DLD1 (cell line): ENCODE results near the gene CCDC185.

Experiments used
- in situ Hi-C: cut with HindIII; loops from 2 replicates; pipeline ENCODE4 v1.10.0; 2017; ENCODE audit warnings: low sequenced_read_pairs

CCDC185 gene

DNA sequence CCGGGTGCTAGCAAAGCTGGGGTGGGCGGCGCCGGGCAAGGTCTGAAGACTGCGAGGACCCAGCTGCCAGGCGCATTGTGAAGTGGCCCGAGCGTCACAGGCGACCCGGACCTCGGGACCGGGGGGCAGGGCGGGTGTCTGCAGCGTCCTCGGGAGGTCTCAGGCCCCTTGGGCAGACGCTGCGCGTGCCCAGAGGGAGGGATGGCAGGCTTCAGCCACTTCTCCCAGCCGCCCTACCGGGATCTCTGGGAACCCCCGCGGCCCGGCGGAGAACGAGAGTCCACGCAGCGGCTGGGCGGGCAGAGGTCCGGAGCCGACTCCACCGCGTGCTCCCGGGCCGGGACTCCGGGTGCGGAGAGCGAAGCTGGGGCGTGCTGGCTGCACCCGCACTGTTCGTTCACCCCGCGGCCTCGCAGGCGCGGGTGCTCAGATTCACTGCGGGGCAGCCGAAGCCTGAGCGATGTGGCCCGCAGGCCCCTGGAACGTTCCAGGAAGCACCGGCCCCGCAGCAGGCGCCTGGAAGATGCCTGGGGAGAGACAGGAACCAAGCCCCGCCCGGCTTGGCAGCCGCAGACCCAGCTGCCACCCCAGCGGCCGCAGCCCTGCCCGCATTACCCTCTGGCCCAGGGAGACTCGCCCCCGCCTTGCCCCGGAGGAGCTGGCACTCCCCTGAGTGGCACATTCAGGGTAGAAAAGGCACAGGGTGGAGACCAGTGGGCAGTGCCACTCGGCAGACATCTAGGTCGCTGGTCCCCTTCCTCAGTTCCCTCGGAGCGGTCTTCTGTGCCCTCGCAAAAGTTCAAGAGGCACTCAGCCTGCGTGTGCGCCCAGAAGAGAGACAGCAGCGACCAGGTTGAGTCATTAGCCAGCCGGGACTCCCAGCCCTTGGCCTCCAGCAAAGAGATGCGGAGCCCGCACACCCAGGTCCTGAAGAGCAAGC, at the start of gene CCDC185:
Gene CCDC185 (plus strand): TSS at position 141 of the 940 bp plus-strand sequence. CDS start 61 bp downstream, at position 202.
- in situ Hi-C loops, result no loop called here

DNA sequence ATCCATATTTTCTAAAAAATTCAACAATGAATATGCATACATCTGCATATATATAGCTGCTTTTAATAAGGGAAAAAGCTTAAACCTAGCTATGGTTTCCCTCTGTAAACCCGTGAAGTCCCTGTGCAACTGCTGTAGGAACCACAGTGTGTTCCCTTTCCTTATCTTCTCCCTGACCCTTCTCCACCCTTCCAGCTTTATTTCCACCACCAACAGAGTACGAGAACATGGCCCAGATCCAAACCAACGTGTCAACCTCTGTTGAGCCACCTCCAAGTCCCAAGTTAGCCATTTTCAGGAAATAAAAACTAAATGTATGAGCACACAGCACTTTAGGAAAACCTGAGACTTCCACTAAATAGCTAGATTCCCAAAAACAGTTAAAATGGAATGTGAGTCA, 49.5 kb upstream of the CCDC185 start:
- in situ Hi-C loops, result no loop called here

DNA sequence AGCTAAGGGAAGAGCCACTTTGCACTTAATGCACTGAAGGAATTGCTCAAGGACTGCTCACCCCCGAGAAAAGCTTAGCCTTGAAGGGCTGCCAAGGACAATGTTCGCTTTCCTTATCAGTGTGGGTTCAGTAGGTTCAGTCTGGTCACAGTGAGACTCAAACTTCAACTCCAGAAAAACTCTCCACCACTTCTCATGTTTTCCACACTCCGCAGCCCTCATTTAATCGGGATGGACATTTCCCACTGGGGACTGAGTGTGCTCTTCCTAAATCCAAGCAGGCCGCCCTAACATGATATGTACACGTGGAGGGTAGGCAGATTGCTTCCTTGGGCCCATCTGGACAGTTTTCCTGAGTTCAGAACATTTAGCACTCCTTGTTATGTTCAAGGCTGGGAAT, 48.7 kb upstream of the CCDC185 start:
- in situ Hi-C loops, result no loop called here

DNA sequence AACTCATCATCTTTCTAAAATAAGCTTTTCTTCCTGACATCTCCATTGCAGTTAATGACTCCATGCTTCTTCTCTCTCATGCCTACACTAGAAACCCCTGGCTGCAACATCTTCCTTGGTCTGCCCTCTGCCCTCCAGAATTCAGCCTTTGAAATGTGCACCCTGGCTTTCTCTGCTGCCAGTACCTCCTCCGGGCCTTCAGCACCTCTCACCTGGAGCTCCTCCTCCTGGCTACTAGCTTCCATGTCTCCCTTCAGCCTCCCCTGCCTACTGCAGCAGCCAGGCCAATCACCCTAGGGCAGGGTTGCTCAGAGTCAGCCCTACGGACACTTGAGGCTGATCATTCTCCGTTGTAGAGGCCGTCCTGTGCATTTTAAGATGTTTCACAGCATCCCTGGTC, 47.5 kb upstream of the CCDC185 start:
- in situ Hi-C loops, result no loop called here

DNA sequence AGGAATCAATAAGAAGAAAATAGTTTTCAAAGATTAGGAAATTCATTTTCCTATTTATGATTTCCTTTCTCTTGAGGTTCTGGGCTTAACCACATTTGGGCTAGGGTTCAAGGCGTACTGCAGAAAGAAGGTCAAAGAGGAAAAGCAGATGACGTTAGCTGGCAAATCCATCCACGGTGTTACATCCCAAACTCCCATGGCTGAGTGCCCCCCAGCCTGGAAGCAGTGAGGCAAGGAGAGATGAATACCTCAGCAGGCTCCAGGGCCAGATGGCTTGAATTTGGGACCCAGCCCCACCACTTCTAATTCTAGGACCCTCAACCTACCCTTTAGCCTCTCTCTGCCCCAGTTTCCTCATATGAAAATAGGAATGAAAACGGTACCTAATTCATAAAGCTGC, 46.9 kb upstream of the CCDC185 start:
- in situ Hi-C loops, result no loop called here

DNA sequence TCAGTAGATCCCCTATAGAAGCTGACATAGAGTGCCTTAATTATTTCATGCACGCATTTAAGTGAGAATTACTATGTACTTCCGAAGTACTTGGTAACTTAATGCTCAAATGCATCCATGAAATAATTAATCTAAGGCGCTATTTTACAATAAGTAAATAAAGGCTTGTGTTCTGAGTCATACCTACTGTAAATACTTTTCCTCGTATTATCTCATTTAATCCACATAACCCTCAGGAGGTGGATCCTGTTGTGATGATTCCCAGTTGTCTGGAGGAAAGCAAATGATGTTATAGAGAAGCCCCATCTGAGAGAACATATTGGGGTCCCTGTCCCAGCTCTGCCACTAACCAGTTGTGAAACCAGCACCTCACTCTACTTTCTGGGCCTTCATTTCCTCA, 45.6 kb upstream of the CCDC185 start:
- in situ Hi-C loops, result no loop called here

DNA sequence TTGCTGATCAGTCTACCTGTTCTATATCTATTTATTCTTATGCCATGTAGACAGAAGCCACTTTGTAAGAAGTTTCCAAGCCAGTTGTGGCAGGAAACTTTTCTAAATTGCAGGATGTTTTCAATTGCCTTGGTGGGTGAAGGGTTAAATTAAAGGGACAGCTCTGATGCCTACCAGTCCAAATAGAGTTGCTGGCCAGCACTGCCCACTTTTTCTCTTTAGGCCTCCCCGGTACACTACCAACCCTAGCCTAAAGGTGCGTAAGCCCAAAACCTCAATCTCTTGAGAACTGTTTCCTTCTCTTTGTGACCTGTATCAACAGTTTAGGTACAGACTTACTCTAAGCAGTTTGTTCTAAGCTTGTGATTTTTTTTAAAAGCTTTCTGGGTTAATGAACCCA, 44.8 kb upstream of the CCDC185 start:
- in situ Hi-C loops, result no loop called here

DNA sequence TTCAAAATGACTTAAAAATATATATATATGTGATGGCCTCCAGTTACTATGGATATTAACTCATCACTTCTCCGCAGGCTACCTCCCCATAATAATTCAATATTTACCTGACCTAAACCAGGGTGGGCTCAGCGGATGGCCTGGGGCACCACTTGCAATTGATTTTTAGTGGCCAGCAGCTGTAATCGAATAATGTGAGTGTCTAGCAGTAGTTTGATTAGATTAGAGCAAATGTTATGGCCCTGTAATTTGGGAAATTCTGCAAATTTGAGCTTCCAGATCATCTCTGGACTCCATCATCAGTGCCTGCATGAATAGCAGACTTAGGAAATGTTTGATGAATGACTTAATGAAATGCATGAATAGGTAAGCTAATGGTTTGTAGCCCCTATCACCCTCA, 44.0 kb upstream of the CCDC185 start:
- in situ Hi-C loops, result no loop called here

DNA sequence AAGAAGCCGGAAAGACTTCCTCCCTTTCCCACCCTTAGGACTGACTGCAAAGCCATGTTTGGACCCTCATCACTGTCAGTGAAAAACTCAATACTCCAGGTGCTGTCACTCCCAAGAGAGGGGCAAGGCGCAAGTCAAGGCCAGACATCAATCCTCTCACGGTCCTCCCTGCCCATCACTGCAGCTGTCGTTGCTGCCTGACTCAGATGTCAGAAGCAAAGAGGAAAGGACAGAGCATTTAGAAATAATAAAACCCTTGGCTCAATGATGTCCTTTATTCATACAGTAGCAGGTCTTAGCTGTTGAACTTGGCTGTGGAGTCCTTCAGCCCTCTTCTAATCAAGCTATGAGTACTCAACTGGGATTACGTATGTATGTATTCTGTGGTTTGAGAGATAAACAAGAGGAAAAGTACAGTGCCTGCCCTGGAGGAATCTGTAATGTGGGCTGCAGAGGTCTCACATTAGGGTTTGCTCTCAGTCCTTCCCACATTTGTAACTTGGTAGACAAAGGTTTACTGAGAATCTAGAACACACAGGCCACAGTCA, 42.8 kb upstream of the CCDC185 start:
- in situ Hi-C loops, result no loop called here

DNA sequence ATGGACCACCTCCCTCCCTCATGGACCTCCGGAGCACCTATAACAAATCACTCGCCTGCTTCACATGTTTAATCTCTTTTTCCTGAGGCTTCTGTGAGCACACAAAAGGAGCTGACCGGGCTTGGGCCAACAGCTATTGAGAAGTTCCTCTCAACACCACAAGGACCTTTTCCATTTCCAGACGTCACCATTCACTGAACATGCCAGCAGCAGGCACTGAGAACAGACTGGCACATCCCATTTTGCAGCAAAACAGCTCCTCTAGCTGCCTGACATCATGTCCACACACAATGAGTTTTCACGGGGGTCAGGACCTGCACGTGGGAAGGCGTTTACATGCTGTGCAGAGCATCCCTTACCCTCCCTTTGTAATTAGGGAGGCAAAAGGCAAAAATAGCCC, 40.3 kb upstream of the CCDC185 start:
- in situ Hi-C loops, result no loop called here

DNA sequence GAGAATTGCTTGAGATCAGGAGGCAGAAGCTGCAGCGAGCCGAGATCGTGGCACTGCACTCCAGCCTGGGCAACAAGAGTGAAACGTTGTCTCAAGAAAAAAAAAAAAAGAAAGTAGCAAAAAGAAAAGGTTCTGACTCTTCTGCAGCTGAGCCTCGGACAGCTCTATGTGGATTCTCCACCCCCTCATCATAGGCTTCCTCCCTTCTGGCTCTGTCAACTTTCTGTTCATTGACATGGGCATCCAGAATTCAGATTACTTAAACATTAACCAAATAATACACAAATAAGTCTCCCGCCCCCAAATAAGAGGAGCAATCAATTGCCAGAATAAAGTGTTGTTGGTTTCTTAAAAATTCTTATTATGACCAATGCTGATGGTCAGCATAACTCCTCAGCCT, 39.3 kb upstream of the CCDC185 start:
- in situ Hi-C loops, result no loop called here

DNA sequence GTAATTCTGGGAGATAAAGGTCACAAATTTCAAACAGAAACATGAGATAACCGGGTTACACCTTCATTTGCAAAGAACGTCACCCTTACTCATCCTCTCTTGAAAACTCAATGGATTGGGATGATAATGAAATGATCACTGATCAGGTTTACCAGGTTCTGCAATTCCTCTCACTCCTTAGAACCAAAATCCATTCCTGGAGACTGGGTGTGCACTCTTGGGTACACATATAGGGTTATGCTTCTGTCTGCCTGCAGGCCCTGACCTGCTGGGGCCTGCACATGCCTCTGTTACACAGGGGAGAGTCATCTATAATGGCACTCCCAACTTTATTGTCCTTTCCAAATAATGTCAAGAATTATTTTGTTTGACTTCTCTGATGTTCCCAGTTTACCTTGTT, 37.5 kb upstream of the CCDC185 start:
- in situ Hi-C loops, result no loop called here

DNA sequence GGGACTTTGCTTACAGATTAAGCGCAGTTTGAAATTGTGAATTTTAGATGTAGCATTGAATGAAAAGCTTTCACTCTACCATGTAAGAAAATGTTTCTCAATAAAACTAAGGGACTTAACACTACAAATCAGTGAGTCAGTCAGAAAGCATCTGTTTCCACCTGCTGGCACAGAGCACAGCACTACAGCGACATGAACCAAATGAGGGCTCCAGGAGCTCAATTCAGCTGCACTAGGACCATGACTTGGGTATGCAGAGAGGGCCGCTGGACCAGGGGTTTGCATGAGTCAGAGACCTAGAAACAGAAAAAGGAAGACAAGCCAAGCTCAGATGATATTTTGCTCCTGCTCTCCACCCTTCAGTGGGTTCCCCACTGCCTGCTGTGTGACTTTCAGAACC, 34.4 kb upstream of the CCDC185 start:
- in situ Hi-C loops, result no loop called here

DNA sequence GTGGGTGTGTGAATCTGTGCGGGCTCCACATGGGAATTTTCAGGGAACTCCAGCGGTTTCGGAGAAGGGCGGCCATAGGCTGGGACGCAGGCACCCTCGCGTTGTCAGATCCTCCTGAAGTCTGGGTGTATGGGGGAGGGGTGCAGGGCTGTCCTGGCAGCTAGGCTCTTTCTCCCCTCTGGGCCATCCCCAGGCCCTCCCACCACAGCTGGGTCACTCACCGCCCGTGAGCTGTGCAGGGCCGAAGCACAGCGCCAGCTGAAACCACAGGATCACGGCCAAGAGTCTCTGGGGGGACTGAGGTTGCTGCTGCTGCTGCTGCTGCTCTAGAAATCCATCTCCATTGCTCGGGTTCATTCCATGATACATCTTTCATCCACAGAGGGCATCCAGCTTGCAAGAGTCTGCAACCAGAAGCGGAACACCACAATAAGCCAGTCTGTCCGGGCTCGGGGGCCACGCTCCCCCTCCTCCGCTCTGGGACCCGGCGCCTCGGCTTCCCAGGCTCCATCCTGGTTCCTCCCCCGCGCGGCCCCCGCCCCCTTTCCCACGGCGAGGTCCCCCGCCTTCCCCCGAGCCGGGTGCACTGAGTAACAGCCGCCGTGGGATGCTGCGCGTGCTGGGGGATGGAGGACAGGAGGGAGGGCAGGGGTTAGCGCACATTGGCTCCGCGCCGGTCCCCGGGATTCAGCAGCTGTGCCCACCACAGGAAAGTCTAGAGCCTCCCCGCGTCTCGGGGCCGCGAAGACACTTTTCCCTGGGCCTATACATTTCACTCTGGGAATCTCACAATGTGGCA, 30.0 kb upstream of the CCDC185 start:
- in situ Hi-C loops, result no loop called here

DNA sequence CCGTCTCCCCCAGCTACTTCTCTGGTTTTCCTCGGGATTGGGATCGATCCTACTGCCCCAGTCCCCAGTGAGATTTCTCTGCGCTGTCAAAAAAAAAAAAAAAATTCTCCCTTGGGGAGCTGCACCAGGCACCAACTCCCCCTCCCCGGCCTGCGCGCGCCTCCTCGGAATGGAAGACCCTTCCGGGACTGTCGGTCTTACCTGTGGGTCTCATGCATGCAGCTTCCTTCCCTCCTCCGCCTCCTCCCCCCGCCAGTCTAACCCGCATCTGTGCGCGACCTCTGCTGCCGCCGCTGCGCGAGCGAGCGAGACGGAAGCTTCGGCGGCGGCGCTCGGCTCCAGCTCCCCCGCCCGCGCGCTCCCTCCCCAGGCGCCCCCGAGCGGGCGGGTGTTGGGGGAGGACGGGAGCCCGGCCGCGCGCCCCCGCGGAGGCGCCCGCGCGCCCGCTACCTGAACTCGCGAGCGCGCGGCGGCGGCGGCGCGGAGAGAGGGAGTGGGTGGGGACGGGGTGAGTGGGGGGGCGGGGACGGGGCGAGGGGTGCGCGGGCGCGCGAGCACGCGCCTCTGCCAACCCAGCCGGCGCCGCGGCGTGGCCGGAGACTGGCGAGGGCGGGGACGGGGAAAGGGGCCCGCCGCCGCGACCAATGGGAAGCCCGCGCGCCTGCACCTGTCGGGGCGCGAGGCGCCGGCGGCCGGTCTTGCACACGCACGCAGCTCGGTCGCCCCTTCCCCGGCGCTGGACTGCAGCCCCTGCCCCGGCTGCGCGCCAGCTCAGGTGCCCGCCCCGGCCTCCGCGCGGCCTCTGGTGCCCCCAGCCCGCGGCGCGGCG, 29.1 kb upstream of the CCDC185 start, which contains the start of gene SUSD4:
Gene SUSD4 (minus strand): TSS at position 321 of the 829 bp plus-strand sequence. CDS start 751 bp downstream, outside the sequence.
- in situ Hi-C loops, result no loop called here

DNA sequence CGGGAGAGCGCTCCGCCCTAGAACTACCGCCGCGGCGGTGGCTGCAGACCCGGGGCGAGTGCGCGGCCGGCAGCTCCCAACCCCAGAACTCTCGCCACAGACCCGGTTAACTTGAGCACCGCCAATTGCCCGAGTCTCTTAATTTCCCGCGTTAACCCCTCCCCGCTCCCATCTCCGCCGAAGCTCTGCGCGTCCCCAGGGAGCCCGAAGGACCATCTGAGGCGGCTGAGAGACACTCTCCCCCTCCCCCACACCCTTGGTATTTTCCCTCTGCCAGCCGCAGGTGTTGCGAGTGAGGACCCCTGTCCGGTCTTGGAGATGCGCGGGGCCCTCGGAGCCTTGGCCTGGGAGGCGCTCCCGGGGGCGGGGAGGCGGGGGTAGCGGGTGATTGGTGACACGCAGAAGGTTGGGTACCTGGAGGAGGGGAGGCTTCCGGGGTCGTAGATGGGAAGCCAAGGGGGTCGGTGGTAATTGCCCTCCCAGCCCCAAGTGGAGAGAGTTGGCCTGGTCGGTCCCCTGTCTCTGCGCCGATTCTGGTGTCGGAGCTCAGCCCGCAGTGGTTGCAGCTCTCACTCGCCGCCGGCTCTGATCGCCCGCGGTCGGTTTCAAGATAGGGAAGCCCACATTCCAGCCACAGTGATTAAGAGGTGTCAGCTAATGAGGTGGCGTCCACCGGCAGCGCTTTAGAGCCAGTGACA, 28.4 kb upstream of the CCDC185 start:
- in situ Hi-C loops, result no loop called here

DNA sequence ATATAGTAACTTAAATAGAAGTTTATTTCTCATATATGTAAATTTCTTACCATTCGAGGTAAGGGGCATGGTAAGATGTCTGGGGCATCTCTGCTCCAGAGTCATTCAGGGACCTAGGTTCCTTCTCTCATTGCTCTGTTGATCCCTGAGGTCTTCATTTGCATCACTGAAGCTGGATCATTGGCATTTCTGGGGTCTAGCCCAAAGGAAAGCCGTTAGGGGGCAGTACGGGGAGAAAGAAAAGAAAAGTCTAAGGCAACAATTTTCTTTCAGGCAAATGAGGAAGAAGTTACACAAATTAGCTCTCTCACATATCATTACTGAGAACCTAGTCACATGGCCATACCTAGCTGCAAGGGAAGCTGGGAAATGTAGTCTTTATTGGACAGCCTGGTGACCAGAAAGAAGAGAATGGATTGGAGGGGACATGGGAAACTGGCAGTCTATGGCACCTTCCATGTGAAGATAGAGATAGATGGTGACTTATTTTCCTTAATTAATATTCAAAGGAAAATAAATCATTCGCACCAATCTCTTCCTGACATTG, 19.1 kb upstream of the CCDC185 start:
- in situ Hi-C loops, result no loop called here

DNA sequence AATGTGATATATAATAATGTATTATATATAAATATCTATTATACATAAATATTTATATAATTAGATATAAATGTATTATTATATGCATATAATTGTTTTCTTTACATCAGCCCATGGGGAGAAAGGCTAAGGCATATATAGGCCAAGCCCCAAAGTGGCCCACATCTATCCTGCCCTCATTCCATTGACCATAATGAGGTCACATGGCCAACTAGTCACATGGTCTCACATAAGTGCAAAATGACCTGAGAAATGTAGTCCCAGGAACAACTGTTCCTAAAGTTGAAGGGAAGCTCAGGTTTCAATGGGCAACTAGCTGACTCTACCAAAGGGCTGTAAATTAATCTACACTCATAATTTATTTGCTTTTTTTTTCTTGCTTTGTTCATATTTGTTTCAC, 14.5 kb upstream of the CCDC185 start:
- in situ Hi-C loops, result no loop called here

DNA sequence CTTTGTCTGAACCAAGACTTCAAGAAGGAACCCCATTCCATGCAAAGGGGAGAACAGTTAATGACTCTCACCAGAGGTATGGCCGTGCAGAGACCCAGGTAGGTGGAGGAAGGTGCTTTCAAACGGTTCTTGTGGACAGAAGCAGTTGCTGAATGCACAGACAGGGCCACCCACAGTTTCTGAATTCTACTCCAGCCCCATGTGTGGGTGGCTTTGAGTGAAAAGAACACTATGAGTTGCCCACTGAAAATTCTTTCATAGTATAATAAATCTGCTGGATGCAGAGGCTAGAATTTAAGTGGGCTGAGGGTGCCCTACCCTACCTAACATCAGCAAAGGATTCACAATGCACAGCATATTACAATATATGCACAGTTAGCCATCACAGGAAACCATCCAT, 7.2 kb upstream of the CCDC185 start:
- in situ Hi-C loops, result no loop called here

DNA sequence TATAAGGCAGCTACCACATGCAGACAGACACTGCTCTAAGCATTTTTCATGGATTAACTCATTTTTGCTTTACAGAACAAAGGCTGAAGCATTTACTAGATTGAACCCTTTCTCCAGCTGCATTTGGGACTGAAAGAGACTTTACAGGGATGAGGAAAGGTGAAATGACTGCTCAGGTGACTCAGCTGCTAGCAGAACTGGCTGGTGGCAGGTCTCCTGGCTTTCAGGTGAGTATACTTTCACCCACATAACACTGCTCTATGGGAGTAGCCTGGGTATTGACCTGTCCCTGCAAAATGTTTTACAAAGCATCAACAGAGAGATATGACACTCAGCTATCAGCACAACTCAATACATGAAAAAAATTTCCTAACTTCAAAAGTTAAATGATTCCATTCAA, 2.6 kb upstream of the CCDC185 start:
- in situ Hi-C loops, result no loop called here
